GM12873 (cell line): ENCODE results near the gene AEBP2.

Experiments used
- CTCF ChIP-seq: IDR thresholded peaks from 2 replicates; pipeline ENCODE4 v1.5.1; 2012; ENCODE audit warnings: low read depth, mild to moderate bottlenecking, moderate library complexity, low read length, control low read depth; ENCODE audit not compliant: insufficient read depth; ENCODE audit errors: missing control alignments

The AEBP2 gene

DNA sequence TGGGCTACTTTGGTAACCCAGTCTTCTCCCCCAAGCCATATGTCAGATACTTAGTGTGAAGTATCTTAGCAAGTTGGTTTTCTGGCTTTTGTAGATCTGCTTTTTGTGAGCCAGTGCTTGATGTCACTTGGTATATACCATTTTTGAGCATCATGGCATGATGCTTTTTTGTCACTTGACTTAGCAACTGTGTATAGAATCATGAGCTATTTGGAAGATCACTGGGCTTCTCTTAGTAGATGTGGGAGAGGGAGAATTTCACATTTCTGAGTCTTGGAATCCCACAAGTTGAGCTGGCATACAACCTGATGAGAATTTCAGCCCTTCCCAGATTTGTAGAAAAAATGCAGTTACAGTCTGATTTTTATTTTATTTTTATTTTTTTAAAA lies 24.9 kb downstream of the AEBP2 start:
- TF ChIP-seq CTCF = no peak

DNA sequence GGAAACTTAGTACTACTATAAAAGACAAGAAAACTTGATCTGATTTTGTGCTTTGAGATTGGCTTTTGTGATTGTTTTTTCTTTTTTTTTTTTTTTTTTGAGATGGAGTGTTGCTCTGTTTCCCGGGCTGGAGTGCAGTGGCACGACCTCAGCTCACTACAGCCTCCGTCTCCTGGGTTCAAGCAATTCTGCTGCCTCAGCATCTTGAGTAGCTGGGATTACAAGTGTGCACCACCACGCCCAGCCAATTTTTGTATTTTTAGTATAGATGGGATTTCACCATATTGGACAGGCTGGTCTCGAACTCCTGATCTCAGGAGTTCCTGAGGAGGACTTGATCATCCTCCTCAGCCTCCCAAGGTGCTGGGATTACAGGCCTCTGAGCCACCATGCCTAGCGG lies 26.4 kb downstream of the AEBP2 start:
- no peak for TF ChIP-seq CTCF

DNA sequence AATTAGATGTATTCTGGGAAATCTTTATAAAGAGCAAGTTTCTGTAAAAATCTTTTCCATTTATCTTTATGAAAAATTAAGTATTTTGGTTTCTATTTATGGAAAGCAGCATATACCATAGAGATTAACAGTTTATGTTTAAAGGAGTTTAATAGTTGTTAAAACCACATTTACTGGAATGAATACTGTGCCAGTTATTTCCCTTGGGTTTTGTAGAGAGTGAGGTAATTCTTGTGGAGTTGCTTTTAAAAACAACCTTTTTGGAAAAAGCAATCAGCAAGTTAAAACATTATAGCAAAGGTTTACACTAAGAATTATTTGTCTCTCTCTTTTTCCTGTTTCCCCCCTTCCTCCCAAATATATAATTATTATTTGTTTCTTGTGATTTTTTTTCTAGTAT lies 34.9 kb downstream of the AEBP2 start:
- TF ChIP-seq CTCF = no peak

GRCh38 chr12:19477071-19477470 lies 37.8 kb downstream of the AEBP2 start:
- no peak for TF ChIP-seq CTCF

GRCh38 chr12:19480459-19480858 lies 41.2 kb downstream of the AEBP2 start:
- TF ChIP-seq CTCF = no peak

DNA sequence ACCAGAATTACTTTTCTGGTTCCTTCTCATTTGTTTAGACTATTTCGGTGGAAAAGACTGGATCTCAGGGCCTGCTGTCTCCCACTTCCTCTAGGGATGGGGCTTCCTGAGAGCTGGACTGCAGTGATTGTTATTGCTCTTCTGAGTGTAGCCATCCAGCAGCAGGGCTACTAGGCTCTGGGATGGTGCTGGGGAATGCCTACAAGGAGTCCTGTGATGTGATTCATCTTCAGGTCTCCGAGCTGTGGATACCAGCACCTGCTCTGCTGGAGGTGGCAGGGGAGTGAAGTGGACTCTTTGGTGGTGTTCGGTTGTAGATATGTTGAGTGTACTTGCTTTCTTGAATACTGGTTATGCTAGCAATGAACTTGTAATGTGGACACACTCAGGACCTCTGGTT lies 42.7 kb downstream of the AEBP2 start:
- TF ChIP-seq CTCF = no peak

GRCh38 chr12:19482551-19483109 lies 43.3 kb downstream of the AEBP2 start:
- TF ChIP-seq CTCF = no peak
